GM18873 (cell line): ENCODE measurements around the gene CFAP77.

Source experiments
- ATAC-seq: cut with Tn5 transposase; IDR thresholded peaks from one replicate; pipeline ENCODE4 v1.9.1; 2021; ENCODE audit warnings: mild to moderate bottlenecking, moderate library complexity, moderate number of reproducible peaks; ENCODE audit not compliant: unreplicated experiment, low FRiP score

Gene CFAP77

DNA sequence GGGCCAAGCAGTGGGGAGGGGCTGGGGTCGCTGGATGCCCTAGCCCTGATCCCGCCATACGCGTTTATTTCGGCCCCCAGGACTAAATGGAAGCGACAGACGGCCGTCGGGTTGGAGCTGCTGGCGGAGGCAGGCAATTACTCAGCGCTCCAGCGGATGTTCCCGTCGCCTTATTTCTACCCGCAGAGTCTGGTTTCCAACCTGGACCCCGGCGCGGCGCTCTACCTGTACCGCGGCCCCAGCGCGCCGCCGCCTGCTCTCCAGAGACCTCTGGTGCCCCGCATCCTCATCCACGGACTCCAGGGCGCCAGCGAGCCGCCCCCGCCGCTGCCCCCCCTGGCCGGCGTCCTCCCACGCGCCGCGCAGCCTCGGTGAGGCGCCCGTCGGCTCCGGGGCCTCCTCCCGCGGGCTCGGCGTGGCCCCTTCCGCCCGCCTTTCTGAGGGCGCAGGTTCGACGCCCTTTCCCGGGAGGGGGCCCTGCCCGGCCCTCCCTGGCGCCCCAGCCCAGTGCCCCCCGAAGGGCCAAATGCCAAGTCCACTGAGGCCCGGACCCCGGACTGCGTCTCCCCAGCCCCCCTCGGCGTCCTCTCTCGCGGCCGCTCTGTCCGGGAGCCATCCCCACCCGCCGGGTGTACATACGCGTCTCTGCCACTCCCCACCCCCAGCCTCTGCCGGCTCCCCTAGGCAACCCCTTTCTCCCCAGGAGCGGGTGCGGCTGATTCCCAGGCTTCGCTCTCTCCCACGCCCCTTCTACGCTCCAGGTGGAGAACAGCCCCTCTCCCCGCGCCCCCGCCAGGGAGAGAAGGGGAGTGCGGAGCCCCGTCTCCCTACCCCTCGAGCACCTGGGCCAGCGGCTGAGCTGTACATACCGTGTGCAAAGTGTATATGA lies 179.4 kb downstream of the CFAP77 start:
- ATAC-seq, result no peak

DNA sequence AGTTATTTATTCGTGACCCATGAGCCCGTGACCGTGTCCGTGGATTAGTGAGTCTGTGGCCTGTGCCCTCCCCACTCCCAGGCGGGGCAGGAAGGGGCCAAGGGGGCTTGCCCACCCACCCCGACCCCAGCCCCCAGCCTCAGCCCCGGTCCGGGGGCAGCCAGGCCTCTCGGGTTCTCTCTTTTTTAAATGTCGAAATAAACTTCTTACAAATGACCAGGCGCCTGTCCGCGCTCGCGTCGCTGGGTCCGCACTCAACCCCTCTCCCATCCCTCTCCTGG lies 180.0 kb downstream of the CFAP77 start:
- ATAC-seq, result no peak

DNA sequence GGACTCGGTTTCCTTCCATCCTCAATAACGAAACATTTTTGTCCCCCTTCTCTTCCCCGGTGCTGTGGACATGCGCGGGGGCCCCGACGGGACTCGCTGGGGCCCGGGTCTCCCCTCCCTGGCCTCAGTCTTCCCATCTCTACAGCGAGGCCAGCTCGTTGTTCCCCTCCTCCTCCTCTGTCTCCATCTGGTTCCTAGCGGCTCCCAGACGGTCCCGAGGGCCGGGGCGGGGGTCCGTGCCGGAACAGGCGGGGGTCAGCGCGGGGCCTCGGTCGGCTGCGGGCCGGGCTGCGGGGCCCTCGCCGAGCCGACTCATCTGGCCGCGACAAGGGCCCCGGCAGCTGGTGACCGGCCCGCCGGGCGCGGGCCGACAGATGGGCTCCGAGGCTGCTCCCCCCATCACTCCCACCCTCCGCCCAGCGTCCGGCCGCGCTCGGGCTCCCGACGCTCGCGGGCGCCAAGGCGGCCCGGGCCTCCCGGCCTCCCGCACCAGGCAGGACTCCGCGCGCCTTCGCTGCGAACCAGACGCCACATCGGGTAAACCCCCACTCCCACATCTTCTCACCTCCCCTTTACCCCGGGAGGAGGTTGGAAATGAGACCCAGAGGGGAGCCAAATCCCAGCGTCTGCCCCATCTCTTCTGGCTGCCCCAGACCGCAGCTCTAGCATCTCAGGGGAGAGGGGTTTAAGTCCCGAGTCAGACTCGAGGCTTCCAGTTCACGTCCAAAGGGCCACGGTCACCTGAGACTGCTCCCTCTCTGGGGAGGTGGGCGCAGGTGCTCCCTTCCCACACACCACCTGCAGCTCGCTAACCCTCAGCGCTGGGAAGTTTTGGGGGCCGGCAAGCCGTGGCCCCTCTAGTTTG lies 180.5 kb downstream of the CFAP77 start:
- no peak for ATAC-seq

DNA sequence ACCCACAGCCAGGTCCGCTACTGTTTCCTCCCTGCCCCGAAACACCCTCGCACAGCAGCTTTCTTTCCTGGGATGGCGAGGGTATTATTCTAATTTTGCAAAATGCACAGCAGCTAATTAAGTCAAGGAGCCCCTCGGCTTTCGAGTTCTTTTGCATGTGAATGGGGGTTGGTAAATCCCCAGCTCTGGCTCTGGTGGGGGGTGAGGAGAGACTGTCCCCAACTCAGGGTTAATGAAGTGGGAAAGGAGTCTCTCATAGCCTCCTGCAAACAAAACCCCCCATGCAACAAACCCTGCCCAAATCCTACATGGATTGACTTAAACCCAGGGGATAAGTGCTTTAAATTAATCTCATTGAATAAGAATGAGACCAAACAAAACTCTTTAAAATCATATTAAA lies 181.2 kb downstream of the CFAP77 start:
- ATAC-seq, result no peak

DNA sequence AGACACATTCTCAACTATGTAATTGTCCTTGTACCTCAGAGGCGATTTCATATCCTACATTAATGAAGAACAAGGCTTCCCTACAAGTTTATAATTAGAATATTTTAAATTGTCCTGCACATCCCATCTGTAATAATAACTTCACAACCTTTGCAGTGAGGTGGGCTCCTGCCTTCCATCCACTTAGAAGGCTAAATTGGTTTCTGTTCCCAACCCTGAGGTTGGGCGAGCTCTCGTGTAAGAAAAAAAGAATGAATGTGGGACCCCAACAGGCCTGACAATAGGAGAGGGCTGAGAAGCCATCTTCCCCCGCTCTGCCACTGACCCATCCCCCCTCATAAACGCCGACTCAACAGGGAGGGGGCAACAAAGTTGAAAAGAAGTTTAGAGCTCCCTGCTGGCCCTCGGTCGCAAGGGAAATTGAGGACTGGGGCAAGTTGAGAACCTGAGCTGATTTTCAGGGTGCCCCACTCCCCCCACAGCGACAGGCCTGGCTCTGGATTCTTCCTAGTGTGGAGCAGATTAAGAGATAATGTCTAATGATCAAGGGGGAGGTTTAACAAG lies 181.8 kb downstream of the CFAP77 start:
- no peak for ATAC-seq

DNA sequence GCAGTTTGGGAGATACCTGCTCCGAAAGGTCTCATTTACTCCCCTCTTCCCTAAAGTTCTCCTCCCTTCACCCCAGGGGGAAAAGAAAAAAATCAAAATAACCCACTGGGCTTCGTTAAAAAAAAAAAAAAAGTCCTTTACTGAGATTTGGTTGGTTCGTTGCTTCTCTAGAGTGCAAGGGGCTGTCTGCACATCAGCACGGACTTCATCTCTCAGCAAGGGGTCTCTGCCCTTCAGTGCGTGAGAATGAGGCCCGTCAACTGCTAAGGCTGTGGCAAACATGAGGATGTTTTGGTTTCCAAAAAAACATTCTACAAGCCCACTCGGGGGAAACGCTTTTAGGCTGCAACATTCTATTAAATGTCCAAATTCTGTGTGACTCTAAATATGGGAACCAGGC lies 182.4 kb downstream of the CFAP77 start:
- ATAC-seq, result no peak

DNA sequence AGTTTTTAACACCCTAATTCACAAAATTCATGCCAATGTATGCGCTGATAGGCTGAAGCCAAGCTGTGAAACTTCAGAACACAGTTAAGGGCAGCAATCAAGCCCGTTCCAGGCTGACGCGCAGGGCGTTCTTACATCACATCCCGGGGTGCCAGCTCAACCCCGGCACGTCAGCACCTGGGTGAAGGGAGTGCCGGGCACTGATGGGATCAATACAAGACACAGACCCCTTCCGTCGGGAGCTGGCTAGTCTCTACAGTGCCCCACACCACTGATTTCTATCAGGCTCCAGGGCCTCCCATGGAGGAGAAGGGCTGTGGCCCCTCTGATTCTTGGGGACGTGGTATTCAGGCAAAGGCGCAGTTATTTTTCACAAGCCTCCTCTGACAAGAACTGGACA lies 184.4 kb downstream of the CFAP77 start:
- no peak for ATAC-seq

DNA sequence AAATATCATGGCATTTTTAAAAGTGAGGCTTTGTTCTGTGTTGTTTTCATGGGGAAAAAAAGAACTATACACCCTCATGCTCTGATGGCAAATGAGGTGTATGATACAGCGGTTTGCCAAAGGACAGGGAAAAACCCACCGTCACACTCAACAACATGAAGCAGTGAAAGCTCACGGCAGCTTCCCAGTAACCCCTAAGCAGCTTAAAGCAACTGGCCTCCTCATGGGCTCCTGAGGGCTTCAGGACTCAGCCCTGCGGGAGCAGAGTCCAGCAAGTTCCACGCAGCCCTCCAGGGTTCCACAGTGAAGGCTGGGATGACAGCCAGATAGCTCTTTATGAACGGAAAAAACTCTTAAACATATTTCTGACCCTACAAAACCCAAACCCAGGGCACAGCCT lies 185.3 kb downstream of the CFAP77 start:
- ATAC-seq, result no peak

DNA sequence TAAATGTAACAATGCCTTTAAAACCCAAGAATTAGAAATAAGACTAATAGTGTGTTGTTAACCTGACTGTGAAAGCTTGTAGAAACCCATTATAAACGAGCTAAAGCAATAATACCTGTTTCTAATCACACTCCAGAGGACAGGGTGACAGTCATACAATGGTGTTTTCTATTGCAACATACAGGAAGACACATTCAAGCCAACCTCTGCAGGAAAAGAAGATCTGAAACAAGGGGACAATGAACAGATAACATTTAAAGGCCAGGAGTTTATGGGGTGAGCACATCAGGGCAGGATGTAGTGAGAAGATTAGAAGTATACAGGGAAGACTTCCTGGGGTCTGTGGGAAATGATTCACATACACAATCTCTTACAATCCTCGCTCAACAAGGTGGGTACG lies 186.2 kb downstream of the CFAP77 start:
- ATAC-seq, result no peak

DNA sequence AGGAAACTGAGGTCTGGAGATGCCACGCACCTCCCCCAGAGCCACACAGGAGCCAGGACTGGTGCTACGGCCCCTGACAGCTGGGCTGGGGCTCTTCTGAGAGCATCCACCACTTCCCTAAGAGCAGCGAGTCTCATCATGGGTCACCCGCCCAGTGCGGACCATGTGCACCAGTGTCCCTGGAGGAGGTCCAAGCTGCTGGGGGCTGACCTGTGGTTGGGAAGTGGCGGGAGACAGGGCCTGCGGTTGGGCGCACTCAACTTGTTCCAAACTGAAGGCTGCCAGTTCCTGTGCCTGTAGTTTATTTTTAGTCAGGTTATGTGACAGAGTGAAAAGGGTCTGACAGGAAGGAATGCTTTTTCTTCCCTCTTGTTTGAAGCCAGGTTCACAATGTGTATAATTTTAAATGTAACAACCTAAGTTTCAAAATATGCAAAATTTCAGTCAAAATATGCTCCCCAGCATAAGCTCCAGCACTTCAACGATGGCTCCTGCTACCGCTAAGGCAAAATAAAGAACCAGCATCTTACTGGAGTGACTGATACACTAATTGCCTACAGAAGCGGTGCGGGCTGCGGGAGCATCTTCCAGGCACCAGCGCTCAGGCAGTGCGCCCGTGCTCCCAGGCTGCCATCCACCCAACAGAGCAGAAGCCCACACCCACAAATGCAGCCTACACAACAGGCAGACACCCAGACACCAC lies 187.2 kb downstream of the CFAP77 start:
- no peak for ATAC-seq

DNA sequence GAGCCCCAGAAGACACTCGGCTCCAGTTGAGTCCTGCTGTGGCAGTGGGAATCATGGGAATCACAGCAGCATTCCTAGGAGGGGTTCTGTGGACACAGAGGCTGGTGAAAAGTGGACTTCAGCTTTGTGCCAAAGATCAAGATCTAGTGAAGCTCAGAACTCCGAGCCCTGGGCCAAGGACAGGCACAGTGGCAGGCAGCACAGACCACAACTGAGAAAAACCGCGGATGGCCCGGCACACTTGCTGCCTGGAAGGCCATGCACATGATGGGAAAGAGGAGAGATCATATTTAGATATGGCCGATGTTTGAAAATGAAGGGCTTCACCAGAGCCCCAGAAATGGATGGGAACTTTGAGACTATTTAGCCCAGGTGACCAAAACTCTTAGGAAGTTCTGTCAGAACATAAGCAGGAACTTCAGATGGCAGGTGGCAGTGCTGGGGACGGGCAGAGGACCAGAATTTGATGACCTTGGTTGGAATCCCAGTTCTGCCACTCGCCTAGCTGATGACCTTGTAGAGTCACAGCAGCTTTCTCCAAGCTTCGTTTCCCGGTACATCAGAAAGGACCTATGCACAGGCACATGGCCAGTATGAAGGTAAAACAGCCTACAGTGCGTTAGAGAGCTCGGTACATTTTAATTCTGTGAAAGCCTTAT lies 190.4 kb downstream of the CFAP77 start:
- ATAC-seq, result no peak

DNA sequence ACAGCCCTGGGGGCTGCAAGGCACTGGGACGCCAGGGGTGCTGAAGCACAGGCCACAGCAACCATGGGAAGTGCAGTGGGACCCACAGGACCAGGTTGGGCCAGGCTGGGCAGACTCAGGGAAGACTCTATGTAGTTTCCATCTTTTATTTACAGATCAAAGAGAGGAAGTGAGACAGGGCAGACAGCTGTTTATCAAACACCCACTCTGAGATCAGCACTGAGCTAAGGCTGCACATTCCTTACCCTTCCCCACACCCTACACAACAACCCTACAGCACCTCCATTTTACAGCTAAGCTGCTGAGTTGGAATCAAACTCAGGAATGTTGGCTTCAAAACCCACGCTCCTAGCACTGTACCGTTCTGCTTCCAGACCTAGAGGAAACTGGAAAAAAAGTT lies 192.2 kb downstream of the CFAP77 start:
- no peak for ATAC-seq

DNA sequence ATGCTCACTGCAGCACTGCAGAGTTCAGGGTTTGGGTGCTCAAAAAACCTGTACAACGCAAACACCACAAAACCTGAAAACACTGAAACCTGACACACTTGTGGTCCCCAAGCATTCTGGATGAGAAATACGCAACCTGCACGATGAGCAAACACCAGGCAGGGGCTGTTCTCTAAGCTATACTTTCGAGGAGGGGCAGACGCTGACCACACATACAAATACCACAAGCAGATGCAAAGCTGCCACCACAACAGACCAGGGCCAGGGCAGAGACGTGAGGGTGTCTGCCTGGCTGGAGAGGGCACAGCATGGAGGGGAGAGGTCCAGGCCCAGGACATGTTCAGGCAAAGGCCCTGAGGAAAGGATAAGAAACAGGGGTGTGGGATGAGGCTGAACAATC lies 195.4 kb downstream of the CFAP77 start:
- no peak for ATAC-seq

DNA sequence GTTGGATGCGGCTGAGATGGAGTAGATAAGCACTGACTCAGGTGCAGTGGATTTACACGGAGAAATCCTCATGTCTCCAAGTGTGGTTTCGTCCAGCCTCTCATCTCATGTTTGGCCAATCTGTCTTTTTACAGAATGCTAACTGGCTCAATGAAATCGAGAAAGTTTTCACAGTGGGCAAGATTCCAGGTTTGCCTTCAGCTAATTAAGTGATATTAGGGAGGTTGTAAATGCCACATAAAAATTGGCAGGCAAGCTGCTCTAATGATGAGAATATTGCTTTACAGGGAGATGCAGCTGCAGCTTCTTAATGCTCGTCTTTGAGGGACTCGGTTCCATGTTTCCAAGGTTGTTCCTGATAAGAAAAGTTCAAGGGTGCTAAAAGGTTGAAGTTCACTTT lies 196.1 kb downstream of the CFAP77 start:
- ATAC-seq, result no peak

DNA sequence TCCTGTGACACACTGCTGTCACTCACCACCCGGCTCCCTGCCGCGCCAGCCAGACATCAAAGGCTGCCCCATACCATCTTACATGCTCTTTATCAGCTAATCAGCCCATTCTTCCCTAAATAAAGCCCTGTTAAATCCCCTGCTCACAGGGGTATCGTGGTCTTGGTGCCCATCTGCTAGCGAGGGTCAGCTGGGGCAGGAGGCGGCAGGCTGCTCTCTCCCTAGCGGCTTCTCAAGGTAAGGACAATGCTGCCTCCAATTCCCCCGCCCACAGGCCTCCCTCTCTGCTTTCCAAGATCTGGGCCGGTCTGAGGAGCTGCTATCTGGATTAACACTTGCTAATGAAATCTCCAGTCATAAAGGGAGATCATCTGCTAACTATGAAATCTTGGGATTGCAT lies 199.2 kb downstream of the CFAP77 start:
- ATAC-seq, result no peak

DNA sequence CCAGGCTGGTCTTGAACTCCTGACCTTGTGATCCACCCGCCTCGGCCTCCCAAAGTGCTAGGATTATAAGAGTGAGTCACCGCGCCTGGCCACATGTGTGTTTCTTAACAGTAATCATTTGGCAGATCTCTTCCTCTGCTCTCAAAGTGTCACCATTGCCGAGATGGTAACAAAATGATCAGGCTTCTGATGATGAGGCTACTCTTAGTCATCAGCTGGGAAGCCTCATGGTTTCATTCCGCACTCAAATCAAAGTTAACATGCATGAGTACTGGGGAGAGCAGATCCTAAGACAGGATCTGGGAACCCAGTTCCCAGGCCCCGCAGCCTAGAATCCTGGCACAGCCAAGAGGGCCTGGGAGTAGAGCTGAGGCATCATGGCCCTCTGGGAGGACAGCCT lies 199.8 kb downstream of the CFAP77 start:
- no peak for ATAC-seq

DNA sequence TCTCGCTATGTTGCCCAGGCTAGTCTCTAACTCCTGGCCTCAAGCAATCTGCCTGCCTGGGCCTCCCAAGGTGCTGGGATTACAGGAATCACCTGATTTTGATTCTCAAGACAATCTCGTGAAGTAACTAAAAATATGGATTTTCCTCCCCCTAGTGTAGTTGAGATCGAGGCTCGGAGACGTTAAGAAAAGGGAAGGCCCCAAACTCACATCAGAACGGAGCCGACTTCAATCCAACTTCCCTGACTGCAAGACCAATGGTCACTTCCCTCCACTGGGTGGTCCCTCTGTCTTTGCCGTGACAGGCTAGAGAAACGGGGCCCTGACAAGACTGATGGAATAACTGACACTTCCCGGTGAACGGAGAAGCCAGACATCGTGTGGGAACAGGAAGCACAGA lies 200.7 kb downstream of the CFAP77 start:
- no peak for ATAC-seq

DNA sequence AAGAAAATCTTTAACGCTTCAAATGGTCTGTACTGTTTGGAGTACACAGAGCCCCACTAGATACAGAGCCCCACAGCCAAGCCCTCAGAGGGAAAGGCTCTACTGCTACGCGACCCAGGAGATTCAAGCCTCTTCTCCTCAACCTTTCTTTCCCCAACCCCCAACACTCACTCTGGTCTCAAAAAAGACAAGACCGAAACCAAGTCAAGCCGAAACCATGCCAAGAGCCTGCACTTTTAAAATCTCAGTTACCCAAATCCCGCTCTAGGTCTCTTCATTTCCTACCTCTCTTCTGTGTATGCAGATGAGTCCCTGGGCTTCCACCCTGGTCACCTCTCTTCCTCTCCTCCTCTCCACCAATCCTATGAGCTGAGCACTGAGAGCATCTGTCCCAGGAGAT lies 204.3 kb downstream of the CFAP77 start:
- ATAC-seq, result no peak

DNA sequence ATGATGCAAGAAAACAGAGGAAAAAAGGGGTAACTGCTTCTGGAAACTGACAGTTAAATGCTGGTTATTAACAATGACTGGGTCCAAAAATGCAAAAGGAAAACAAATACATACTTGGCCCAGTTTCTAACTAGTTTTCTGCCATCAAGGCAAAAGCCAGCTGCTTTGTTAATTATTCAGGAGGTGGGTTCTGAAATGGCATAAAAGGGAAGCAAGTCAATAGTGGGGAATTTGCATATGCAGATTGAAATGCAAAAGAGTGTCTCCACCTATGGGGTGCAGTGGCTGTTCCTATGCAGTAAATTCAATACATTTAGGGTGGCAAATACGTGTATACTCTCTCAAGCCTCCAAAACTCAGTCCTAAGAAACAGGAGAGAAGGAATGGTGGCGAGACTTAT lies 205.8 kb downstream of the CFAP77 start:
- no peak for ATAC-seq

DNA sequence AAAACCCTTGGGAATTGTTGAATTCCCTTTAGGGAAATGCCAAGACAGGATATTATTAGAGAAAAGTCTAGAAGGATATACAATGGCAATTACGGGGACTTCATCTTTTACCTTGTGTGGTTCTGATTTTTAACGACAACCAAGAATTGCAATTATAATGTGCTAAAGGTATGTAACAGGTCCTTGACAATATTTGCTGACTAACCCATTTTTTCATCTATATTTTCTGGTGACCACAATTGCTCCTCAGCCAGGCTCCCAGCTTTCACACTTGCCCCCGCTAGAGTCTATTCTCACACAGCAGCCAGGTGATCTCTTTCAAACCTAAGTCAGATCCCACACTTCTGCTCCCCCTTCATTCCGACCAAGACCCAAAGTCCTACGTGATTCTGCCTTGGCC lies 206.7 kb downstream of the CFAP77 start:
- ATAC-seq, result no peak

DNA sequence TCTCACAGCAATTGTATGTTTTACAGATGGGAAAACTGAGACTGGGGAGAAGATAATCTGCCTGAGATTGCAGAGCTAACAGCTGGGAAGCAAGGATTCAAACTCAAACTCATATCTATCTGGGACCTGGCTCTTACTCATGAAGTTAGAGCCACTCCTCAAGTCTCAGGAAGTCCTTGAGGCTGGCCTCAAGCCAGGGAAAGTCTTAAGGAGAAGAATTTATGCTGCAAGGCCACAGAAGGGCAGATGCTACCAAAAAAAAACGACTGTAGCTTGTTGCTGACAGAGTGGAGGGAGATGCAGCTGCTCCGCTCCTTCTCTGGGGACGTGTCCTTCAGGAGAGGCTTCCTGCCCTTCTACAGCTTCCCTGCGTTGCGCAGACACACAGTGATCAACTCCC lies 212.1 kb downstream of the CFAP77 start:
- no peak for ATAC-seq
